Measurements from ENCODE around the gene DTL. TPM values are rescaled to one million over a fixed set of nuclear protein-coding genes. Genes with fewer than 3 reads are reported as not detected.

DTL gene
- total and polyA plus RNA-seq, 11 donors, result 0.08 to 6.2 (median 0.44) TPM; not detected in 1

GRCh38 chr1:212132025-212132424 is 96.5 kb downstream of the DTL start:
- peak in 2 of 4 donors; percentile 58 for ATAC-seq
- WGBS, 4 donors, result 60 to 90% (median 72%) methylated on average over 1 of the region's 1 CpG
- H3K27ac ChIP-seq, result no peak overlapping the region
- H3K9me3 ChIP-seq, result peaks cover 0 to 11% (median 0%) of the 10 kb centered on the region in 12 donors
- no peak for TF ChIP-seq CTCF (IDR thresholded peaks at IDR 0.05)
- TF ChIP-seq POLR2A (IDR thresholded peaks at IDR 0.05), result no peak
- no peak overlapping the region for H3K4me3 ChIP-seq
- intact Hi-C loops (cut with DNase I), result no loop called here
- no peaks in the 10 kb centered on the region for H3K27me3 ChIP-seq
- H3K4me1 ChIP-seq, result no peaks in the 10 kb centered on the region
- peak in 1 of 5 donors; percentile 30 for DNase-seq
- H3K36me3 ChIP-seq, result no peaks in the 10 kb centered on the region

GRCh38 chr1:212133319-212133718 is 97.8 kb downstream of the DTL start:
- 86 to 97% (median 91%) methylated on average over 2 of the region's 2 CpGs for WGBS, 4 donors
- TF ChIP-seq CTCF (IDR thresholded peaks at IDR 0.05) (no peak), POLR2A (IDR thresholded peaks at IDR 0.05) (no peak)
- Histone ChIP-seq H3K36me3 (no peaks in the 10 kb centered on the region), H3K27ac (no peak overlapping the region), H3K27me3 (no peaks in the 10 kb centered on the region), H3K9me3 (peaks cover 0 to 11% (median 0%) of the 10 kb centered on the region in 12 donors), H3K4me1 (no peaks in the 10 kb centered on the region), H3K4me3 (no peak overlapping the region)
- no peak for DNase-seq
- intact Hi-C loops (cut with DNase I), result no loop called here
- ATAC-seq, result no peak

GRCh38 chr1:212135166-212135565 is 99.6 kb downstream of the DTL start:
- Histone ChIP-seq H3K27ac (no peak overlapping the region), H3K36me3 (no peaks in the 10 kb centered on the region), H3K4me1 (no peaks in the 10 kb centered on the region), H3K27me3 (no peaks in the 10 kb centered on the region), H3K9me3 (peaks cover 0 to 11% (median 0%) of the 10 kb centered on the region in 12 donors), H3K4me3 (no peak overlapping the region)
- ATAC-seq (no peak), DNase-seq (no peak)
- WGBS, 4 donors, result 95 to 100% (median 98%) methylated on average over 2 of the region's 2 CpGs
- intact Hi-C loops (cut with DNase I), result no loop called here
- no peak for TF ChIP-seq CTCF (IDR thresholded peaks at IDR 0.05)

- DNase-seq, result no peak
- Histone ChIP-seq H3K4me1 (no peaks in the 10 kb centered on the region), H3K27ac (no peak overlapping the region), H3K36me3 (no peaks in the 10 kb centered on the region), H3K9me3 (peaks cover 0 to 11% (median 0%) of the 10 kb centered on the region in 12 donors), H3K27me3 (no peaks in the 10 kb centered on the region), H3K4me3 (no peak overlapping the region)
- TF ChIP-seq CTCF (IDR thresholded peaks at IDR 0.05) (no peak), POLR2A (IDR thresholded peaks at IDR 0.05) (no peak)
- intact Hi-C loops (cut with DNase I), result no loop called here
- ATAC-seq, result no peak
- 82 to 95% (median 88%) methylated on average over 1 of the region's 1 CpG for WGBS, 4 donors
Measured at GRCh38 chr1:212137854-212138253, 102.3 kb downstream of the DTL start.

Data from heart left ventricle (tissue), 16 donors.